H9 (cell line): Measurements from ENCODE around the gene ZNF746. TPM values are rescaled to one million over a fixed set of nuclear protein-coding genes. Genes with fewer than 3 reads are reported as not detected.

ENCODE experiments used
- DNase-seq: peaks from one replicate; pipeline ENCODE4 v3.0.0-alpha.2; 2017
- H2AFZ ChIP-seq: one replicate; pipeline ENCODE4 v1.6.1; 2013; ENCODE audit warnings: mild to moderate bottlenecking, low read length, control low read depth, moderate library complexity
- H2AK5ac ChIP-seq: 2 replicates; pipeline ENCODE4 v1.6.1; 2013; ENCODE audit warnings: low read length, control low read depth, mixed read lengths; ENCODE audit not compliant: insufficient read length
- H2BK120ac ChIP-seq: one replicate; pipeline ENCODE4 v1.6.1; 2013; ENCODE audit warnings: low read depth, mild to moderate bottlenecking, low read length, control low read depth, inconsistent platforms; ENCODE audit not compliant: poor library complexity, severe bottlenecking
- H2BK12ac ChIP-seq: 2 replicates; pipeline ENCODE4 v1.6.1; 2013; ENCODE audit warnings: low read length, control low read depth, mixed read lengths, low read depth; ENCODE audit not compliant: insufficient read length
- H2BK15ac ChIP-seq: 2 replicates; pipeline ENCODE4 v1.6.1; 2013; ENCODE audit warnings: low read depth, low read length, control low read depth
- H2BK20ac ChIP-seq: one replicate; pipeline ENCODE4 v1.6.1; 2013; ENCODE audit warnings: low read depth, mild to moderate bottlenecking, low read length, control low read depth, inconsistent platforms; ENCODE audit not compliant: poor library complexity, severe bottlenecking
- H2BK5ac ChIP-seq: 2 replicates; pipeline ENCODE4 v1.6.1; 2013; ENCODE audit warnings: low read length, control low read depth, mixed read lengths; ENCODE audit not compliant: insufficient read length
- H3K14ac ChIP-seq: 2 replicates; pipeline ENCODE4 v1.6.1; 2013; ENCODE audit warnings: low read length, control low read depth; ENCODE audit not compliant: insufficient read depth
- H3K18ac ChIP-seq: 2 replicates; pipeline ENCODE4 v1.6.1; 2013; ENCODE audit warnings: low read depth, mild to moderate bottlenecking, mixed read lengths, low read length, control low read depth; ENCODE audit not compliant: insufficient read length
- H3K23ac ChIP-seq: 2 replicates; pipeline ENCODE4 v1.6.1; 2013; ENCODE audit warnings: low read length, control low read depth, mixed read lengths, low read depth; ENCODE audit not compliant: insufficient read length
- H3K23me2 ChIP-seq: 2 replicates; pipeline ENCODE4 v1.6.1; 2013; ENCODE audit warnings: low read depth, mild to moderate bottlenecking, mixed read lengths, low read length, control low read depth; ENCODE audit not compliant: insufficient read length, poor library complexity, severe bottlenecking
- H3K27ac ChIP-seq: 2 replicates; pipeline ENCODE4 v1.5.1; 2013; ENCODE audit warnings: low read length, control low read depth, mixed read lengths, low read depth; ENCODE audit not compliant: insufficient read length
- H3K27me3 ChIP-seq: 2 replicates; pipeline ENCODE4 v1.6.1; 2013; ENCODE audit warnings: low read length, control low read depth, inconsistent platforms; ENCODE audit not compliant: insufficient read depth
- H3K4ac ChIP-seq: 2 replicates; pipeline ENCODE4 v1.6.1; 2013; ENCODE audit warnings: low read depth, mild to moderate bottlenecking, control low read depth, inconsistent platforms, low read length, moderate library complexity
- H3K4me1 ChIP-seq: 2 replicates; pipeline ENCODE4 v1.6.1; 2013; ENCODE audit warnings: low read length, control low read depth, inconsistent platforms; ENCODE audit not compliant: insufficient read depth
- H3K4me2 ChIP-seq: 2 replicates; pipeline ENCODE4 v1.6.1; 2013; ENCODE audit warnings: low read length, control low read depth, mixed read lengths; ENCODE audit not compliant: insufficient read length, insufficient read depth
- H3K56ac ChIP-seq: 2 replicates; pipeline ENCODE4 v1.6.1; 2013; ENCODE audit warnings: low read depth, mild to moderate bottlenecking, mixed read lengths, low read length, control low read depth; ENCODE audit not compliant: insufficient read length
- H3K79me1 ChIP-seq: 2 replicates; pipeline ENCODE4 v1.6.1; 2013; ENCODE audit warnings: low read depth, mild to moderate bottlenecking, moderate library complexity, low read length, control low read depth, inconsistent platforms; ENCODE audit not compliant: insufficient read depth, poor library complexity, severe bottlenecking
- H3K79me2 ChIP-seq: 2 replicates; pipeline ENCODE4 v1.6.1; 2013; ENCODE audit warnings: low read length, control low read depth, inconsistent platforms; ENCODE audit not compliant: insufficient read depth
- H3K9ac ChIP-seq: 2 replicates; pipeline ENCODE4 v1.6.1; 2013; ENCODE audit warnings: low read length, control low read depth, mixed read lengths; ENCODE audit not compliant: insufficient read length; ENCODE audit errors: extremely low read depth
- H3K9me3 ChIP-seq: one replicate; pipeline ENCODE4 v1.6.1; 2013; ENCODE audit warnings: low read depth, low read length, inconsistent platforms; ENCODE audit not compliant: control insufficient read depth
- H3T11ph ChIP-seq: one replicate; pipeline ENCODE4 v1.6.1; 2013; ENCODE audit warnings: mild to moderate bottlenecking, low read length, control low read depth, inconsistent platforms
- H4K20me1 ChIP-seq: one replicate; pipeline ENCODE4 v1.6.1; 2013; ENCODE audit not compliant: control insufficient read depth, insufficient read length, insufficient read depth
- H4K5ac ChIP-seq: 2 replicates; pipeline ENCODE4 v1.6.1; 2013; ENCODE audit warnings: low read depth, mild to moderate bottlenecking, mixed read lengths, low read length, control low read depth; ENCODE audit not compliant: insufficient read length
- H4K8ac ChIP-seq: replicated peaks from 2 replicates; pipeline ENCODE4 v1.6.1; 2013; ENCODE audit warnings: low read length, control low read depth, mixed read lengths, low read depth; ENCODE audit not compliant: insufficient read length
- H4K91ac ChIP-seq: 2 replicates; pipeline ENCODE4 v1.6.1; 2013; ENCODE audit warnings: low read depth, mild to moderate bottlenecking, moderate library complexity, mixed read lengths, low read length, control low read depth; ENCODE audit not compliant: insufficient read length
- H3K27ac Mint-ChIP-seq, 3 experiments: 2 replicates in 2 of 3; 3 replicates in 1 of 3; pipeline ENCODE4 v1.8.0; 2020 to 2021; ENCODE audit warnings: mixed read lengths in 3 of 3, mild to moderate bottlenecking in 1 of 3, moderate library complexity in 1 of 3
- H3K27me3 Mint-ChIP-seq: 2 replicates; pipeline ENCODE4 v1.8.0; 2021; ENCODE audit warnings: low read depth, mild to moderate bottlenecking, moderate library complexity, mixed read lengths
- H3K36me3 Mint-ChIP-seq, 3 experiments: 2 replicates in 2 of 3; 3 replicates in 1 of 3; pipeline ENCODE4 v1.8.0; 2020 to 2021; ENCODE audit warnings: low read depth in 3 of 3, mixed read lengths in 3 of 3; ENCODE audit not compliant: insufficient read depth in 1 of 3
- H3K4me1 Mint-ChIP-seq, 2 experiments: 2 replicates each; pipeline ENCODE4 v1.8.0; 2020; ENCODE audit warnings: mixed read lengths in 2 of 2
- H3K4me3 Mint-ChIP-seq, 2 experiments: 2 replicates in 1 of 2; 3 replicates in 1 of 2; pipeline ENCODE4 v1.8.0; 2020 to 2021; ENCODE audit warnings: mild to moderate bottlenecking in 2 of 2, mixed read lengths in 2 of 2, moderate library complexity in 1 of 2
- H3K9me3 Mint-ChIP-seq, 2 experiments: 2 replicates in 1 of 2; 3 replicates in 1 of 2; pipeline ENCODE4 v1.8.0; 2020; ENCODE audit warnings: mild to moderate bottlenecking in 2 of 2, mixed read lengths in 2 of 2, moderate library complexity in 1 of 2
- WGBS: extraction: QIAGEN DNeasy Blood & Tissue Kit; methylation state at CpG from one replicate; pipeline ENCODE4 v1.1.7; 2013; ENCODE audit warnings: missing lambda C conversion rate, low lambda C conversion rate, mixed read lengths; ENCODE audit not compliant: insufficient read length; ENCODE audit errors: extremely low coverage; 5-methylcytosine and 5-hydroxymethylcytosine counted together
- total RNA-seq: library from RNA; stranded (reverse); gene quantifications from 2 replicates; pipeline ENCODE4 v1.2.1, GENCODE V29; 2021
- TF ChIP-seq, protein P1 (sequence below): fragments of 200-600 bp; sonication (generic); conservative IDR thresholded peaks from 3 replicates; pipeline ENCODE4 v1.8.0; 2021; ENCODE audit warnings: antibody characterized with exemption, mild to moderate bottlenecking

ZNF746 gene
- total RNA-seq, 1 experiment from 2014 or later, result 26.7 TPM

DNA sequence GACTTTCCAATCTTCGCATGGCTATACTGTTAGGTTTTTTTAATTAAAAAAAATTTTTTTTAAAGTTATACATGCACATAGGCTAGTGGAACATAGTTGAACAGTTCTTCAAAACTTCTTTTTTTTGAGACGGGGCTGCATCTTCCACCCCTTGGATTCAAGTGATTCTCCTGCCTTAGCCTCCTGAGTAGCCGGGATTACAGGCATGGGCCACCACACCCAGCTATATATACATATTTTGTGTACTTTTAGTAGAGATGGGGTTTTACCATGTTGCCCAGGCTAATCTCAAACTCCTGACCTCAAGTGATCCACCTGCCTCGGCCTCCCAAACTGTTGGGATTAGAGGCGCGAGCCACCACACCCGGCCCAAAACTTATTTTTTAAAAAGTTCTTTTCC, 54.1 kb downstream of the ZNF746 start:
- Histone ChIP-seq H3K4me2 (no peak overlapping the region), H2BK120ac (no peak overlapping the region), H3T11ph (no peak overlapping the region), H3K9me3 (no peaks in the 10 kb centered on the region), H2BK15ac (no peak overlapping the region), H3K4ac (no peak overlapping the region), H3K79me1 (no peaks in the 10 kb centered on the region), H3K27me3 (no peaks in the 10 kb centered on the region), H3K14ac (no peak overlapping the region), H2BK5ac (no peak overlapping the region), H3K9ac (no peak overlapping the region), H2BK12ac (no peak overlapping the region), H3K23me2 (no peaks in the 10 kb centered on the region), H3K56ac (no peak overlapping the region), H3K4me1 (no peaks in the 10 kb centered on the region; the same call in 1 of the 2 replicates), H4K20me1 (no peaks in the 10 kb centered on the region), H2BK20ac (no peak overlapping the region), H3K27ac (no peak overlapping the region), H2AFZ (no peak overlapping the region), H3K18ac (no peak overlapping the region), H4K91ac (no peak overlapping the region), H2AK5ac (no peak overlapping the region), H3K79me2 (no peaks in the 10 kb centered on the region), H4K8ac (no peak overlapping the region), H3K23ac (no peak overlapping the region), H4K5ac (no peak overlapping the region)
- no peaks in the 10 kb centered on the region for H3K27me3 Mint-ChIP-seq
- no peak overlapping the region for H3K27ac Mint-ChIP-seq
- no CpG with 5 or more reads among the region's 7 CpGs for WGBS
- DNase-seq, result no peak
- H3K4me3 Mint-ChIP-seq, result no peak overlapping the region
- no peaks in the 10 kb centered on the region for H3K9me3 Mint-ChIP-seq
- TF ChIP-seq, protein P1, sequence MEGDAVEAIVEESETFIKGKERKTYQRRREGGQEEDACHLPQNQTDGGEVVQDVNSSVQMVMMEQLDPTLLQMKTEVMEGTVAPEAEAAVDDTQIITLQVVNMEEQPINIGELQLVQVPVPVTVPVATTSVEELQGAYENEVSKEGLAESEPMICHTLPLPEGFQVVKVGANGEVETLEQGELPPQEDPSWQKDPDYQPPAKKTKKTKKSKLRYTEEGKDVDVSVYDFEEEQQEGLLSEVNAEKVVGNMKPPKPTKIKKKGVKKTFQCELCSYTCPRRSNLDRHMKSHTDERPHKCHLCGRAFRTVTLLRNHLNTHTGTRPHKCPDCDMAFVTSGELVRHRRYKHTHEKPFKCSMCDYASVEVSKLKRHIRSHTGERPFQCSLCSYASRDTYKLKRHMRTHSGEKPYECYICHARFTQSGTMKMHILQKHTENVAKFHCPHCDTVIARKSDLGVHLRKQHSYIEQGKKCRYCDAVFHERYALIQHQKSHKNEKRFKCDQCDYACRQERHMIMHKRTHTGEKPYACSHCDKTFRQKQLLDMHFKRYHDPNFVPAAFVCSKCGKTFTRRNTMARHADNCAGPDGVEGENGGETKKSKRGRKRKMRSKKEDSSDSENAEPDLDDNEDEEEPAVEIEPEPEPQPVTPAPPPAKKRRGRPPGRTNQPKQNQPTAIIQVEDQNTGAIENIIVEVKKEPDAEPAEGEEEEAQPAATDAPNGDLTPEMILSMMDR, result no peak
- H3K4me1 Mint-ChIP-seq, result 0 out of 4 replicates have a peak, but pooled peaks cover 0 to 4% of the 10 kb centered on the region in 2 experiments
- H3K36me3 Mint-ChIP-seq, result peaks cover 0 to 10% (median 2%) of the 10 kb centered on the region in 3 experiments; a peak in 4 of 7 replicates
